ENCODE data around the gene MDFIC. TPM values are rescaled to one million over a fixed set of nuclear protein-coding genes. Genes with fewer than 3 reads are reported as not detected.

MDFIC gene
- total and polyA plus RNA-seq, 2 experiments from 2014 or later: 10.6 to 18.5 TPM

DNA sequence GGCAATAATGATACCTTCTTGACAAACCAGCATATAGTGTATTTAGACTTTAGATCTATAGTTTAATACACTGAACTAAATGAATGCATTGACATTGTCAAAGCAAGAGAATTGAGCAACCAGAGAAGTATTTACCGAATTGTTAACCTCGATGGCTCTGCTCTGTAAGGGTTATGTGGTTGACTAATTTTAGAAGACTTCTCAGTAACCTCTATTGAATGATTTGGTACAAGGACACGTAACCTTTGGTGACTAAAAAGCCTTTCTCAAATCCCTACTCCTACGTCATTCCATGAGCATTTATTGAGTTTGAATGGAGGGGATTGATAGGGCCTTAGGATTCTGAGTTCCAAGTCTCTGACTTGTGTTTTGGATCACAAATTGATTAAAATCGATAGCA is 67.6 kb downstream of the MDFIC start:
- H3K27ac ChIP-seq: no peak overlapping the region
- TF ChIP-seq EZH2phosphoT487 (IDR thresholded peaks at IDR 0.05; ENCODE audit: low read depth, severe bottlenecking, unreplicated experiment) (no peak), EZH2 (IDR thresholded peaks at IDR 0.05; ENCODE audit: borderline replicate concordance) (no peak)
- TF ChIP-seq, protein P1, sequence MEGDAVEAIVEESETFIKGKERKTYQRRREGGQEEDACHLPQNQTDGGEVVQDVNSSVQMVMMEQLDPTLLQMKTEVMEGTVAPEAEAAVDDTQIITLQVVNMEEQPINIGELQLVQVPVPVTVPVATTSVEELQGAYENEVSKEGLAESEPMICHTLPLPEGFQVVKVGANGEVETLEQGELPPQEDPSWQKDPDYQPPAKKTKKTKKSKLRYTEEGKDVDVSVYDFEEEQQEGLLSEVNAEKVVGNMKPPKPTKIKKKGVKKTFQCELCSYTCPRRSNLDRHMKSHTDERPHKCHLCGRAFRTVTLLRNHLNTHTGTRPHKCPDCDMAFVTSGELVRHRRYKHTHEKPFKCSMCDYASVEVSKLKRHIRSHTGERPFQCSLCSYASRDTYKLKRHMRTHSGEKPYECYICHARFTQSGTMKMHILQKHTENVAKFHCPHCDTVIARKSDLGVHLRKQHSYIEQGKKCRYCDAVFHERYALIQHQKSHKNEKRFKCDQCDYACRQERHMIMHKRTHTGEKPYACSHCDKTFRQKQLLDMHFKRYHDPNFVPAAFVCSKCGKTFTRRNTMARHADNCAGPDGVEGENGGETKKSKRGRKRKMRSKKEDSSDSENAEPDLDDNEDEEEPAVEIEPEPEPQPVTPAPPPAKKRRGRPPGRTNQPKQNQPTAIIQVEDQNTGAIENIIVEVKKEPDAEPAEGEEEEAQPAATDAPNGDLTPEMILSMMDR (IDR thresholded peaks at IDR 0.05; ENCODE audit: poor library complexity): no peak
- H4K20me1 ChIP-seq (ENCODE audit: insufficient read depth, poor library complexity, severe bottlenecking): no peaks in the 10 kb centered on the region
- 94% methylated on average over 5 of the region's 5 CpGs for WGBS (ENCODE audit: low lambda C conversion rate, missing lambda C conversion rate)
- no peaks in the 10 kb centered on the region for H3K27me3 ChIP-seq
- H3K9me3 ChIP-seq (ENCODE audit: low read depth): no peaks in the 10 kb centered on the region
- no peak for DNase-seq (ENCODE audit: low spot score)
- no peak overlapping the region for H2AFZ ChIP-seq
- H3K4me1 ChIP-seq (ENCODE audit: insufficient read depth): no peaks in the 10 kb centered on the region
- H3K9me2 ChIP-seq (replicated peaks; ENCODE audit: insufficient read depth): no peaks in the 10 kb centered on the region
- H3K79me2 ChIP-seq: no peaks in the 10 kb centered on the region
- no peak overlapping the region for H3K4me2 ChIP-seq
- H3K36me3 ChIP-seq (replicated peaks; ENCODE audit: insufficient read depth, low read depth): no peaks in the 10 kb centered on the region
- no peak overlapping the region for H3K4me3 ChIP-seq

DNA sequence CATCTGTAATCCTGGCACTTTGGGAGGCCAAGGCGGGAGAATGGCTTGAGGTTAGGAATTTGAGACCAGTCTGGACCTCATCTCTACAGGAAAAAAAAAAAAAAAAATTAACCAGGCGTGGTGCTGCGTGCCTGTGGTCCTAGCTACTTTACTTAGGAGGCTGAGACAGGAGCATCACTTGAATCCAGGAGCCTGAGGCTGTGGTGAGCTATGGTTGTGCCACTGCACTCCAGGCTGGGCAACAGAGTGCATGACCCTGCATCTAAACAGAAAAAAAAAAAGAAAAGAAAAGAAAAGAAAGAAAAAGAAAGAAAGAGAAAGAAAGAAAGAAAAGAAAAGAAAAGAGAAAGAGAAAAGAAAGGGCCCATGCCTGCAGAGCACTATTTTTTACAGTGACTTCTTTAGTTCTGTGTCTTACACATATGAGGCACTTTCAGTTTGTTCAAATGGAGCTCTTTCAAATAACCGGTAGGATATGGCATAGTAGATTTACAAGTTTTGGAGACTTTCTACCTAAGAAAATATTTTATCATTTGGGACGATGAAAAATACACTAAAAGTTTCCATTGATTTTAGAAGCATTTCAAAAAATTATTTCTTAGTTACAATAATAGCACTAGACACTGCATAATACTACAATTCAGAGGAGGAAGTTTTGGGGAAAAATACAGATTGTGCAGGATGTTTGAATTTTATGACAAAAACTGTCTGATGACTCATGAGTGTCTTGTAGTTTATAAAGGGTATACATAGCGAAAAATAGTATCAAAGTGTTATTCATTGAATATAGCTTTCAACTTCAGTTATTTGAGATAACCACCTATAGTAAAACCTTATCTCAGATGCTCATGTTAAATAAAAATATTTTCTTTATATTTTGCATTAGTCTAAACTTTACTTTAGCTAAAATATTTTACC is 75.9 kb downstream of the MDFIC start:
- H3K9me3 ChIP-seq (ENCODE audit: low read depth): no peaks in the 10 kb centered on the region
- no peak for DNase-seq (ENCODE audit: low spot score)
- 96% methylated on average over 6 of the region's 6 CpGs for WGBS (ENCODE audit: low lambda C conversion rate, missing lambda C conversion rate)
- H4K20me1 ChIP-seq (ENCODE audit: insufficient read depth, poor library complexity, severe bottlenecking): no peaks in the 10 kb centered on the region
- H3K79me2 ChIP-seq: no peaks in the 10 kb centered on the region
- H3K4me3 ChIP-seq: no peak overlapping the region
- H3K4me1 ChIP-seq (ENCODE audit: insufficient read depth): no peaks in the 10 kb centered on the region
- H3K36me3 ChIP-seq (replicated peaks; ENCODE audit: insufficient read depth, low read depth): no peaks in the 10 kb centered on the region
- H3K27me3 ChIP-seq: no peaks in the 10 kb centered on the region
- H3K27ac ChIP-seq: no peak overlapping the region
- no peak overlapping the region for H2AFZ ChIP-seq
- TF ChIP-seq EZH2 (IDR thresholded peaks at IDR 0.05; ENCODE audit: borderline replicate concordance) (no peak), EZH2phosphoT487 (IDR thresholded peaks at IDR 0.05; ENCODE audit: low read depth, severe bottlenecking, unreplicated experiment) (no peak)
- TF ChIP-seq, protein P1 (IDR thresholded peaks at IDR 0.05; ENCODE audit: poor library complexity): no peak
- no peak overlapping the region for H3K4me2 ChIP-seq
- H3K9me2 ChIP-seq (replicated peaks; ENCODE audit: insufficient read depth): no peaks in the 10 kb centered on the region

DNA sequence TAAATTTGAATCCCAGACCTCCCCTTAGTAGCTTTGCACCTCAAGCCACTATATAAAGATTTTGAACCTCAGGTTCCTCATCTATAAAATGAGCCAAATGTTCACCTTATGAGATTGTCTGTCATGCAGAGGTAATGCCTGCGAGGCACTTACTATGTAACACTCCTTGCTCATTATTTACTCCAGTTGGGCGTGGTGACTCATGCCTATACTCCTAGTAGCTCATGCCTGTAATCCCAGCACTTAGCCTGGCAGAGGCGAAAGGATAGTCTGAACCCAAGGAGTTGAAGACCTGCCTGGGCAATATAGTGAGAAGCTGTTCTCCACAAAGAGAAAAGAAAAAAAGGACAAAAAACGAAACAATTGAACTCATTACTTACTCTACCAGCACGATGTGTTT is 82.2 kb downstream of the MDFIC start:
- no peak overlapping the region for H2AFZ ChIP-seq
- H3K4me2 ChIP-seq: no peak overlapping the region
- H3K9me2 ChIP-seq (replicated peaks; ENCODE audit: insufficient read depth): no peaks in the 10 kb centered on the region
- H3K36me3 ChIP-seq (replicated peaks; ENCODE audit: insufficient read depth, low read depth): no peaks in the 10 kb centered on the region
- no peak for TF ChIP-seq EZH2 (IDR thresholded peaks at IDR 0.05; ENCODE audit: borderline replicate concordance)
- TF ChIP-seq, protein P1 (IDR thresholded peaks at IDR 0.05; ENCODE audit: poor library complexity): no peak
- TF ChIP-seq EZH2phosphoT487 (IDR thresholded peaks at IDR 0.05; ENCODE audit: low read depth, severe bottlenecking, unreplicated experiment): no peak
- no peaks in the 10 kb centered on the region for H3K9me3 ChIP-seq (ENCODE audit: low read depth)
- peak; percentile 6 for DNase-seq (ENCODE audit: low spot score)
- H3K4me1 ChIP-seq (ENCODE audit: insufficient read depth): peaks cover 5% of the 10 kb centered on the region
- no peak overlapping the region for H3K4me3 ChIP-seq
- no peaks in the 10 kb centered on the region for H3K27me3 ChIP-seq
- no peak overlapping the region for H3K27ac ChIP-seq
- 93% methylated on average over 5 of the region's 5 CpGs for WGBS (ENCODE audit: low lambda C conversion rate, missing lambda C conversion rate)
- H4K20me1 ChIP-seq (ENCODE audit: insufficient read depth, poor library complexity, severe bottlenecking): no peaks in the 10 kb centered on the region
- no peaks in the 10 kb centered on the region for H3K79me2 ChIP-seq

All from hepatocyte (in vitro differentiated cells).